Psoas muscle (tissue), 8 donors: ENCODE results near the gene TBC1D32. TPM values are rescaled to one million over a fixed set of nuclear protein-coding genes. Genes with fewer than 3 reads are reported as not detected.
A peak's percentile ranks its signal among the peaks of the same experiment; 100 is the strongest.

Experiments
- ATAC-seq, 4 donors: fragments of 200-7000 bp; cut with Tn5 transposase; one replicate each; pipeline ENCODE4 v1.9.1; 2020; ENCODE audit warnings: moderate library complexity in 3 of 4, mild to moderate bottlenecking in 2 of 4
- DNase-seq, 2 donors: peaks; one replicate each; pipeline ENCODE4 v3.0.0-alpha.2; 2020
- H3K27ac ChIP-seq: fragments of 200-600 bp; one replicate; pipeline ENCODE4 v1.8.0; 2022
- H3K27me3 ChIP-seq, 3 donors: fragments of 200-600 bp in 1 of 3; one replicate each; pipeline versions ENCODE4 v1.6.1 to v1.8.0; 2013 to 2022; ENCODE audit warnings: low read length in 2 of 3, mild to moderate bottlenecking in 2 of 3, moderate library complexity in 1 of 3; ENCODE audit not compliant: insufficient read depth in 3 of 3
- H3K36me3 ChIP-seq, 2 donors: fragments of 200-600 bp in 1 of 2; one replicate each; pipeline versions ENCODE4 v1.6.1 to v1.8.0; 2013 to 2022; ENCODE audit warnings: low read depth in 1 of 2, mild to moderate bottlenecking in 1 of 2, moderate library complexity in 1 of 2; ENCODE audit not compliant: insufficient read depth in 1 of 2
- H3K4me1 ChIP-seq: fragments of 200-600 bp; one replicate; pipeline ENCODE4 v1.8.0; 2022
- H3K4me3 ChIP-seq: fragments of 200-600 bp; one replicate; pipeline ENCODE4 v1.8.0; 2022; ENCODE audit warnings: mild to moderate bottlenecking
- H3K9me3 ChIP-seq: fragments of 200-600 bp; one replicate; pipeline ENCODE4 v1.8.0; 2022
- WGBS, 3 donors: extraction: QIAGEN DNeasy Blood & Tissue Kit; methylation state at CpG; one replicate each; pipeline versions ENCODE4 v1.1.6 to v1.1.7; 2013; 5-methylcytosine and 5-hydroxymethylcytosine counted together
- intact Hi-C, 2 donors: fragments of 100-400 bp; cut with DNase I; formaldehyde crosslinking; loops; one replicate each; pipeline versions ENCODE4 v1.11.0 to v1.14.2; 2022
- polyA plus RNA-seq, 3 donors: library from polyadenylated mRNA; stranded (reverse); fragments of 200-250 nt; gene quantifications; one replicate each; pipeline ENCODE4 v1.2.3, GENCODE V29; 2013
- total RNA-seq, 4 donors: library from RNA; stranded (reverse); fragmentation: NEBNext Ultra II Directional in 2 of 4; extraction: Animal tissue kit (Norgen Biotek cat#: 25700) in 2 of 4; gene quantifications; one replicate each; pipeline versions ENCODE4 v1.2.1 to v1.2.4, GENCODE V29; 2021 to 2023
- TF ChIP-seq, protein P1 (sequence below): fragments of 200-600 bp; IDR thresholded peaks from one replicate; pipeline ENCODE4 v1.8.0; 2022; ENCODE audit warnings: antibody characterized with exemption
- donor health status: healthy with polysubstance abuse.
- donor health status: DM: no; HTN: no; CAD: no; lungs with moderate emphysema.
- donor health status: Bipolar disorder and iron deficiency.
- donor health status: healthy.
- donor health status: DM: yes; HTN: yes; CAD: no.
- donor health status: DM: no; HTN: no; CAD: no.
- donor health status: DM: no; HTN: no; CAD: no.
- donor health status: DM: yes; HTN: yes; CAD: no.

The TBC1D32 gene
- total and polyA plus RNA-seq, 7 donors: 0.29 to 1.8 (median 0.45) TPM

DNA sequence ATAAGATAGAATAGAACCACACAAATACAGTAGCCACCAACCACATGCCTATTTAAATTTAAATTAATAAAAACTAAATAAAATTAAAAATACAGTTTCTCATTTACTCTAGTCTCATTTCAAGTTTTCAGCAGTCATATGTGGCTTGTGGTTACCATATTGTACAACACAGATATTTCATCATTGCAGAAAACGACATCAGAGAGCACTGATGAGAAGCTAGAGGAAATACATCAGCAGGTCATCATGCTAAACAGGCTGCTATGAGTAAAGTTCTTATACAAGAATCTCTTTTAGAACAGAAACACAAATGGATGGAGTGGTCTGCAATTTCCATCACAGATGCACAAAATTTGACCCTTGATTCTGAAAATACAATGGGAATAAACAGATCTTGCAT lies 36.6 kb downstream of the TBC1D32 start:
- intact Hi-C loops: no loop called here
- Histone ChIP-seq H3K27me3 (no peaks in the 10 kb centered on the region), H3K36me3 (no peaks in the 10 kb centered on the region), H3K4me1 (no peaks in the 10 kb centered on the region), H3K27ac (no peak overlapping the region), H3K9me3 (no peaks in the 10 kb centered on the region), H3K4me3 (no peak overlapping the region)
- DNase-seq: no peak
- 84 to 92% (median 91%) methylated on average over 1 of the region's 1 CpG for WGBS, 3 donors
- TF ChIP-seq, protein P1, sequence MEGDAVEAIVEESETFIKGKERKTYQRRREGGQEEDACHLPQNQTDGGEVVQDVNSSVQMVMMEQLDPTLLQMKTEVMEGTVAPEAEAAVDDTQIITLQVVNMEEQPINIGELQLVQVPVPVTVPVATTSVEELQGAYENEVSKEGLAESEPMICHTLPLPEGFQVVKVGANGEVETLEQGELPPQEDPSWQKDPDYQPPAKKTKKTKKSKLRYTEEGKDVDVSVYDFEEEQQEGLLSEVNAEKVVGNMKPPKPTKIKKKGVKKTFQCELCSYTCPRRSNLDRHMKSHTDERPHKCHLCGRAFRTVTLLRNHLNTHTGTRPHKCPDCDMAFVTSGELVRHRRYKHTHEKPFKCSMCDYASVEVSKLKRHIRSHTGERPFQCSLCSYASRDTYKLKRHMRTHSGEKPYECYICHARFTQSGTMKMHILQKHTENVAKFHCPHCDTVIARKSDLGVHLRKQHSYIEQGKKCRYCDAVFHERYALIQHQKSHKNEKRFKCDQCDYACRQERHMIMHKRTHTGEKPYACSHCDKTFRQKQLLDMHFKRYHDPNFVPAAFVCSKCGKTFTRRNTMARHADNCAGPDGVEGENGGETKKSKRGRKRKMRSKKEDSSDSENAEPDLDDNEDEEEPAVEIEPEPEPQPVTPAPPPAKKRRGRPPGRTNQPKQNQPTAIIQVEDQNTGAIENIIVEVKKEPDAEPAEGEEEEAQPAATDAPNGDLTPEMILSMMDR: no peak
- no peak for ATAC-seq

- Histone ChIP-seq H3K27ac (no peak overlapping the region), H3K4me3 (no peak overlapping the region), H3K36me3 (no peaks in the 10 kb centered on the region), H3K9me3 (no peaks in the 10 kb centered on the region), H3K27me3 (no peaks in the 10 kb centered on the region), H3K4me1 (no peaks in the 10 kb centered on the region)
- WGBS, 3 donors: 98 to 100% (median 100%) methylated on average over 1 of the region's 1 CpG
- no peak for ATAC-seq
- TF ChIP-seq, protein P1: no peak
- intact Hi-C loops: no loop called here
- no peak for DNase-seq
Observed at GRCh38 chr6:121285041-121285440, 49.2 kb downstream of the TBC1D32 start.

- Histone ChIP-seq H3K9me3 (no peaks in the 10 kb centered on the region), H3K27me3 (no peaks in the 10 kb centered on the region), H3K27ac (no peak overlapping the region), H3K4me1 (no peaks in the 10 kb centered on the region), H3K36me3 (no peaks in the 10 kb centered on the region), H3K4me3 (no peak overlapping the region)
- WGBS, 3 donors: 88 to 92% (median 89%) methylated on average over 3 of the region's 3 CpGs
- DNase-seq (no peak), ATAC-seq (no peak)
- TF ChIP-seq, protein P1: no peak
- intact Hi-C loops: no loop called here
Observed at GRCh38 chr6:121274666-121275295, 59.5 kb downstream of the TBC1D32 start.

GRCh38 chr6:121263742-121264141 lies 70.5 kb downstream of the TBC1D32 start:
- ATAC-seq: no peak
- no peak overlapping the region for H3K27ac ChIP-seq
- H3K4me3 ChIP-seq: no peak overlapping the region
- H3K4me1 ChIP-seq: no peaks in the 10 kb centered on the region
- H3K9me3 ChIP-seq: peaks cover 16% of the 10 kb centered on the region
- TF ChIP-seq, protein P1: no peak
- no peaks in the 10 kb centered on the region for H3K36me3 ChIP-seq
- no peak for DNase-seq
- H3K27me3 ChIP-seq: no peaks in the 10 kb centered on the region
- intact Hi-C loops: no loop called here
- WGBS, 3 donors: 63 to 99% (median 97%) methylated on average over 3 of the region's 3 CpGs

DNA sequence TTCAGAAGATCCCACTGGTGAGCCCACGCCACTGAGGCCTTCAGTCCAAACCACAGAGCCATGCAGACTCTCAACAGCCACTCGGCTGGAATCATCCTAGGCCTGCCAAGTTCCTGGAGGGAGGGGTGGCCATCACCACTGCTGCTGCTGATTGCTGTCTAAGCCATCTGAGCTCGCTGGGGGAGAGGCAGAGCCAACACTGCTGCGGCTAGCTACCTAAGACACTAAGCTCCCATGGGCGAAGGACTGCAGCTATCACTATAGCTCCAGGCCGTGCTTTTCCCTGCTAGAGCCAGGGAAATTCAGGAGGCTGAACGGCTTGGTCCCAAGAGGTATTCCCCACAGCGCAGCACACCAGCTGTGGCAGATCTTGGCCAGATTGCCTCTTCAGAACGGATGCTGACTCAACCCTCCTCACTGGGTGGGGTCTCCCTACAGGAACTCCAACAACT lies 73.6 kb downstream of the TBC1D32 start:
- no peak overlapping the region for H3K27ac ChIP-seq
- 33 to 43% (median 39%) methylated on average over 9 of the region's 9 CpGs for WGBS, 3 donors

More for the DNA sequence above, 73.6 kb downstream of the TBC1D32 start:
- Histone ChIP-seq H3K4me3 (no peak overlapping the region), H3K4me1 (no peaks in the 10 kb centered on the region), H3K27me3 (no peaks in the 10 kb centered on the region), H3K36me3 (no peaks in the 10 kb centered on the region), H3K9me3 (peaks cover 14% of the 10 kb centered on the region)
- intact Hi-C loops: no loop called here
- TF ChIP-seq, protein P1: no peak
- ATAC-seq (peak in 3 of 4 donors; percentile 39 to 40 (median 40)), DNase-seq (peak; percentile 21 to 65)
